GM19395 (cell line): ENCODE data around the gene FCGBP.
"Not testable (repeated sequence)": the region's sequence is repeated elsewhere in the genome, so short reads cannot be mapped to it uniquely, and the experiment has no call there.

Experiments
- ATAC-seq: cut with Tn5 transposase; IDR thresholded peaks from one replicate; pipeline ENCODE4 v1.9.1; 2021; ENCODE audit warnings: mild to moderate bottlenecking, moderate library complexity; ENCODE audit not compliant: unreplicated experiment

FCGBP gene

GRCh38 chr19:39934584-39935363 lies at the start of gene FCGBP:
FCGBP (minus strand) TSS chr19:39934634.
- no peak for ATAC-seq

DNA sequence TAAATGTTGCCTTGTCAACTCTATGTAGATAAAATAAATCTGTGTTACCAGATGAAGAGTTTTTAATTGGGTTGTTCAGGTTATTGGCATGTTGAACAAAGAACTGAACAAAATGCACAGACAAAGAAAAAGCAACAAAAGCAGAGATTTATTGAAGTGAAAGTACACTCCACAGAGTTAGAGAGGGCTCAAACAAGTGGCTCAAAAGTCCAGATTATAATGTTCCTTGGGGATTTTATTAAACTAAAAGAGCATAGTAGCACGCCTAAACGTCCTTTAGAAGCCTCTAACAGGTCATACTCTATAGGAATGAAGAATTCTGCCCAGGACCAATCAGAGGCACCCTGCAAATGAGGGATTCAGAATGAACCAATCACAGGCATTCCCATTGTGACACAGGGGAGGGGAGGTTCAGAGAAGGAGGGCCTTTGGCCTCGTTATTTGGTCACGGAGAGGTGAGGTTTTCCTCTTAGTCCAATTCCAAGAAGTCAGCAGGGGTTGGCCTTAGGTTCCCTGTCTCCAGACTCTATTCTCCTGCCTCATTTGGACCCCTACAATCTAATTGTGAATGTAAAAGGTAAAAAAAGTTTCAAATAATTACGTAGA lies 49.4 kb upstream of the FCGBP start:
- no peak for ATAC-seq

DNA sequence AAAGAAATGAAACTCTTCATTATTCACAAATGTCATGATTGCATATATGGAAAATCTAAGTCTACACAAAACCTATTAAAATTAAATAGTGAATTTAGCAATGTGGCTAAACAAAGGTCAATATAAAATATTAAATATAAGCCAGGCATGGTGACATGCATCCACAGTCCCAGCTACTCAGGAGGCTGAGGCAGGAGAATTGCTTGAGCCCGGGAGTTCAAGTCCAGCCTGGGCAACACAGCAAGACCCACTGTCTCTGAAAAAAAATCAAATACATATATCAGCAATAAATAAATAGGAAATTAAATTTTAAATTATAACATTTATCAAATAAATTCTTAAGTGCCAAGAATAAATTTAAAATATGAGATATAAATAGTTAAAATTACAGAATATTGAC lies 48.4 kb upstream of the FCGBP start:
- ATAC-seq = no peak

DNA sequence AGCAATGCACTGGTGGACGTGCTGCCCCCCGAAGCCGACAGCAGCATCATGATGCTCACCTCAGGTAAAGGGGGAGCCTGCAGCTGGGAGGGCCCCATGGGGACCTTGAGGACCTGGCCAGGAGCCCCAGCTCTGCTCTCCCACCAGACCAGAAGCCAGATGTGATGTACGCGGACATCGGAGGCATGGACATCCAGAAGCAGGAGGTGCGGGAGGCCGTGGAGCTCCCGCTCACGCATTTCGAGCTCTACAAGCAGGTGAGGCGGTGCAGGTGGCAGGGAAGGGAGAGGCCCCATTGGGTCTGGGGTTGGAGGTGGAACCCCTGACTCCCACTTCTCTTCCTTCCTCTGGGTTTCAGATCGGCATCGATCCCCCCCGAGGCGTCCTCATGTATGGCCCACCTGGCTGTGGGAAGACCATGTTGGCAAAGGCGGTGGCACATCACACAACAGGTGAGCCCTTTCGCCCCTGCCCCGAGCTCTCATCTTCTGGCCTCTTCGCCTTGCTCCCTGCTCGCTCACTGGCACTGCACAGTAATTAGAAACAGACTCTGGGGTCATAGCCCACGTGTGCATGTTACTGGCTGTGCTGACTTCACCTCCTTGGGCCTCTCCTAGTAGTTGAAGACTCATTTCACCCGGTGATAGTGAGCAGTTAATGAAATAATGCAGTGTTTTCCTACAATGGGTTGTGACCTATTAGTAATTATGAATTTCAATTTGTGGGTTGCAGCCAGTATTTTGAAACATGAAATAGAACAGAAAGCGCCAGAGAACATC lies 40.1 kb upstream of the FCGBP start:
- no peak for ATAC-seq

DNA sequence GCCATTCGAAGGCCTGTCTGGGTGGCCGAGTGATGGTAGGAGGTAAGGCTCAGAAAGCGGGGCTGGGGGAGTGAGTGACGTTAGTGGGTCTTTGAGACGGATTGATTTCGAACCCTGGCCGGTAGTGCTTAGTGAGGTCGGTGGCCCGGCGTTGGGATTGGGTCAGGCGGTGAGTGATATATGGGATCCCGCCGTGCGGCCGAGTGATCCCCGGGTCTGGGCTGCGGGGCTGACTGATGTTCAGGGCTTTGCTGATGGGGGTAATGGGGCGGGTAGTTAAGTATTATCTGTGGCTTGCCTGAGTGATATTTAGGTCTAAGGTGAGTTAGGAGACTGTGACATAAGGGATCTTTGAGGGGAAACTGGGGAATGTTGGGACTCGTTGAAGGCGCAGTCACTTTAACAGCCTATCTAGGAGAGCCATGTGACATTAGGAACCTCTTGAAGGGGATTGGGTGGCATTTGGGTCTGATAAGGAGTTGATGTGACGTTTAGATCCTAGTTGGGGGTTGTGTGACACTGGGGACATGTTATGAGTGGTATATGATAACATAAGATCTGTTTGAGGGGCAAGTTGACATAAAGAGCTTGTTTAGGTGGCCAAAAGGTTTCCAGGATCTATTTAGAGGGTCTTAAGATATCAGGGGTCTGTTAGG lies 37.1 kb upstream of the FCGBP start:
- no peak for ATAC-seq

DNA sequence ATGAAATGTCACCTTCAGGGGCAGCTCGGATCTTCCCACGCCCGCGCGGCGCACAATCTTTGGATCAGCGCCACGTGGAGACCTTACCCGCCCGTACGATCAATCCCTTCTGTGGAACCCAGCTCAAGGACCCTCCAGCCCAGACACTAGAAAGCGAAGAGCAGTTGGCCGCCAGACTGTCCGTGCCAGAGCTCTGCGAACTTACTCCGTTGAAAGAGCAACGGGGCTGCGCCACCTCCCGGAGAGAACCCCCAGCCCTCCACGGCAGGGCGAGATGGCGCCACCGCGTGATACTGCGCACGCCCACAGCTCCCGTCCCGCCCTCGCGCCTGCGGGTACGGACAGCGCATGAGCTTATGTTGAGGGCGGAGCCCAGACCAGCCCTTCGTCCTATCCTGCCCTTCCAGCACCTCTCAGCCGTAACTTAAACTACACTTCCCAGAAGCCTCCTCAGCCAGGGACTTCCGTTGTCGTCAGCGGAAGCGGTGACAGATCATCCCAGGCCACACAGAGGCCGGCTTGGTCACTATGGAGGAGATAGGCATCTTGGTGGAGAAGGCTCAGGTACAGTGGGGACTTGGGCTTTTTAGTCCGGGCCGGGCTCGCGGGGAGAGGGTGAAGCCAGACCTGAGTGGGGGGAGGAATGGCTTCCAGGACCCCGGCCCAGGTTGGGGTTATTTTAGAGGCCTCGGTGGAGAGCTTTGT lies 36.4 kb upstream of the FCGBP start, which contains the start of gene PSMC4:
Gene PSMC4 (plus strand): TSS at position 491 of the 705 bp plus-strand sequence. CDS start 38 bp downstream, at position 529.
- peak; percentile 94 for ATAC-seq

- peak; percentile 17 for ATAC-seq
These were observed 35.9 kb upstream of the FCGBP start for GRCh38 chr19:39970425-39970674.

- no peak for ATAC-seq
These were observed 35.4 kb upstream of the FCGBP start for GRCh38 chr19:39969681-39970424.

- no peak for ATAC-seq
These were observed 34.8 kb upstream of the FCGBP start for GRCh38 chr19:39969266-39969665.

- ATAC-seq = no peak
These were observed 34.4 kb upstream of the FCGBP start for GRCh38 chr19:39968789-39969188.

DNA sequence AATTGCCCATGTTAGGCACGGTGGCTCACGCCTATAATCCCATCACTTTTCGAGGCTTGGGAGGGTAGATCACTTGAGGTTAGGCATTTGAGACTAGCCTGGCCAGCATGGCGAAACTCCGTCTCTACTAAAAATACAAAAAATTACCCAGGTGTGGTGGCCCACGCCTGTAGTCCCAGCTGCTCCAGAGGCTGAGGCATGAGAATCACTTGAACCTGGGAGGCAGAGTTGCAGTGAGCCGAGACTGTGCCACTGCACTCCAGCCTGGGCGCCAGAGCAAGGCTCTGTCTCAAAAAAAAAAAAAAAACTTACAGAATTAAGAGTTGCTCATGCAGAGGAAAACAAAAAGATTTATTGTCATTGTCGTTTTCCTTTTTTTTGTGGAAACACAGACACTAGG lies 33.1 kb upstream of the FCGBP start:
- ATAC-seq = no peak

DNA sequence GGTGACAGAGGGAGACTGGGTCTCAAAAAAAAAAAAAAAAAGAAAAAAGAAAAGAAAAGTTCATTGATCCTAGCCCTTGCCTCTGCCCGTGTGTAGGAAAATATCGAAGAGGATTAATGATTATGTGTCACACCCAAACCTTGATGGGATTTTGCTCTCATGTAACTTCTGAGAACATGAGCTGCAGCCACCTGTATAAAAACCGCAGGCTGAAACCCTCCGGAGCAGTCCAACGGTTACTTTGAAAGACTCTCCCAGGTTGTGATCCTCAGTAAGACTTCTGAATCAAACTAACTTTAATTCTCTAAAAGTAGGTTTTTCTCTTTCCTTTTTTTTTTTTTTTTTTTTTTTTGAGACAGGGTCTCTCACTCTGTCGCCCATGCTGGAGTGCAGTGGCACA lies 32.2 kb upstream of the FCGBP start:
- no peak for ATAC-seq

GRCh38 chr19:39963898-39964297 lies 29.5 kb upstream of the FCGBP start:
- ATAC-seq = no peak

DNA sequence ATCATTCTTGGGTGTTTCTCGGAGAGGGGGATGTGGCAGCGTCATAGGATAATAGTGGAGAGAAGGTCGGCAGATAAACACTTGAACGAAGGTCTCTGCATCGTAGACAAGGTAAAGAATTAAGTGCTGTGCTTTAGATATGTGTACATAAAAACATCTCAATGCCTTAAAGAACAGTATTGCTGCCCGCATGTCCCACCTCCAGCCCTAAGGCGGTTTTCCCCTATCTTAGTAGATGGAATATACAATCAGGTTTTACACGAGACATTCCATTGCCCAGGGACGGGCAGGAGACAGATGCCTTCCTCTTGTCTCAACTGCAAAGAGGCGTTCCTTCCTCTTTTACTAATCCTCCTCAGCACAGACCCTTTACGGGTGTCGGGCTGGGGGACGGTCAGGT lies 25.0 kb upstream of the FCGBP start:
- ATAC-seq = not testable (repeated sequence)

GRCh38 chr19:39958942-39959341 lies 24.5 kb upstream of the FCGBP start:
- not testable (repeated sequence) for ATAC-seq

GRCh38 chr19:39957886-39958285 lies 23.5 kb upstream of the FCGBP start:
- ATAC-seq = not testable (repeated sequence)

DNA sequence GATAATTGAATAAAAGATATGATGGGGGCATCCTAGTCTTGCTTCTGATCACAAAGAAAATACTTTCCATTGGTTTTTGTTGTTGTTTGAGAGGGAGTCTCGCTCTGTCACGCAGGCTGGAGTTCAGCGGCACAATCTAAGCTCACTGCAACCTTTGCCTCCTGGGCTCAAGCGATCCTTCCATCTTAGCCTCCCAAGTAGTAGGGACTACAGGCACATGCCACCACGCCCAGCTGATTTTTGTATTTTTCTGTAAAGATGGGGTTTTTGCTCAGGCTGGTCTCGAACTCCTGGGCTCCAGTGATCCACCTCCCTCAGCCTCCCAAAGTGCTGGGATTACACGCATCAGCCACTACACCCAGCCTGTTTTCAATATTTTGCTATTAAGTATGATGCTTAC lies 19.5 kb upstream of the FCGBP start:
- no peak for ATAC-seq

DNA sequence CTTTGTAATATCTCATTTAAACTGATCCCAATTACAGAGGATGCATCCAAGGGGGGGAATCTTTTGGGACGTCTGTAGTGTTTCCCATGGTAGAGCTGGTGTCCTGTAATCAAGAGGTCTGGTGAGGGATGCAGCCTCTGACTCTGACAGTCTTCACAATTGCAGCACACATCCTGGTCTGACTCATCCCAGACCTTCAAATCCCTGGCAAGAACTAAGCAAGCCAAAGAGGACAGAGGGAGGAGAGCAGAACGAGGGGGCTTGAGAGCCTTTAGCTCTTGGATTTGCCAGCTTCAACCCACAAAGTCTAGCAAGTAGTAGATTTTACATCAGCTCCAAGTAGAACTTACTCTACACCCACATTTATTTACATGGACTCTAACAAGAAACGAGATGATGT lies 17.3 kb upstream of the FCGBP start:
- ATAC-seq = no peak

- no peak for ATAC-seq
These were observed 16.7 kb upstream of the FCGBP start for GRCh38 chr19:39951065-39951650.
